SK-N-SH treated with all-trans-retinoic acid at 6 μM for 48 hours (cell line): ENCODE results near the gene ATP2C1.

Experiments used
- ATAC-seq: fragments of 200-7000 bp; cut with Tn5 transposase; 3 replicates; pipeline ENCODE4 v1.9.1; 2020; ENCODE audit warnings: mild to moderate bottlenecking, moderate library complexity
- ARNTL ChIP-seq: fragments of 450-650 bp; formaldehyde crosslinking; IDR thresholded peaks from 2 replicates; pipeline ENCODE4 v1.5.0; 2020; ENCODE audit warnings: low read depth, mild to moderate bottlenecking, moderate library complexity, borderline replicate concordance
- BACH2 ChIP-seq: fragments of 250-450 bp; sonication (Bioruptor Pico); IDR thresholded peaks from 2 replicates; pipeline ENCODE4 v1.9.0; 2021; ENCODE audit warnings: mild to moderate bottlenecking, borderline replicate concordance
- CREB5 ChIP-seq: fragments of 250-450 bp; sonication (Bioruptor Pico); IDR thresholded peaks from 2 replicates; pipeline ENCODE4 v1.5.1; 2020; ENCODE audit warnings: low read depth, mild to moderate bottlenecking, moderate library complexity
- CSDC2 ChIP-seq: fragments of 250-450 bp; sonication (Bioruptor Pico); IDR thresholded peaks from 2 replicates; pipeline ENCODE4 v1.5.0; 2020; ENCODE audit warnings: mild to moderate bottlenecking, moderate library complexity
- CSRNP3 ChIP-seq: fragments of 250-450 bp; sonication (Bioruptor Pico); IDR thresholded peaks from 2 replicates; pipeline ENCODE4 v1.5.1; 2021; ENCODE audit warnings: mild to moderate bottlenecking, moderate library complexity
- ESRRG ChIP-seq: fragments of 250-450 bp; sonication (Bioruptor Pico); IDR thresholded peaks from 2 replicates; pipeline ENCODE4 v1.6.1; 2021; ENCODE audit warnings: mild to moderate bottlenecking
- GLIS3 ChIP-seq: fragments of 250-450 bp; sonication (Bioruptor Pico); IDR thresholded peaks from 2 replicates; pipeline ENCODE4 v1.5.0; 2020; ENCODE audit warnings: mild to moderate bottlenecking, moderate library complexity
- ISL1 ChIP-seq: fragments of 250-450 bp; sonication (Bioruptor Pico); IDR thresholded peaks from 2 replicates; pipeline ENCODE4 v2.1.2; 2022; ENCODE audit warnings: mild to moderate bottlenecking, moderate library complexity
- OSR1 ChIP-seq: fragments of 250-450 bp; sonication (Bioruptor Pico); IDR thresholded peaks from 2 replicates; pipeline ENCODE4 v1.8.0; 2022; ENCODE audit warnings: moderate library complexity, mild to moderate bottlenecking, inconsistent platforms
- POU6F1 ChIP-seq: fragments of 250-450 bp; sonication (Bioruptor Pico); IDR thresholded peaks from 2 replicates; pipeline ENCODE4 v1.8.0; 2021; ENCODE audit warnings: low read depth, mild to moderate bottlenecking, moderate library complexity, borderline replicate concordance
- PPARA ChIP-seq: fragments of 250-450 bp; sonication (Bioruptor Pico); IDR thresholded peaks from 2 replicates; pipeline ENCODE4 v1.5.0; 2020; ENCODE audit warnings: mild to moderate bottlenecking, borderline replicate concordance
- RARB ChIP-seq: fragments of 250-450 bp; sonication (Bioruptor Pico); IDR thresholded peaks from 2 replicates; pipeline ENCODE4 v1.8.0; 2021; ENCODE audit warnings: mild to moderate bottlenecking, moderate library complexity
- SNAI2 ChIP-seq: fragments of 250-450 bp; sonication (Bioruptor Pico); IDR thresholded peaks from 2 replicates; pipeline ENCODE4 v1.5.0; 2020; ENCODE audit warnings: mild to moderate bottlenecking, moderate library complexity
- TCF4 ChIP-seq: fragments of 250-450 bp; sonication (Bioruptor Pico); IDR thresholded peaks from 2 replicates; pipeline ENCODE4 v1.8.0; 2021; ENCODE audit warnings: mild to moderate bottlenecking, moderate library complexity, borderline replicate concordance
- TOX ChIP-seq: fragments of 250-450 bp; sonication (Bioruptor Pico); IDR thresholded peaks from 2 replicates; pipeline ENCODE4 v1.8.0; 2021; ENCODE audit warnings: mild to moderate bottlenecking, moderate library complexity, borderline replicate concordance
- ZC3H10 ChIP-seq: fragments of 250-450 bp; sonication (Bioruptor Pico); IDR thresholded peaks from 2 replicates; pipeline ENCODE4 v1.5.1; 2021; ENCODE audit warnings: mild to moderate bottlenecking, moderate library complexity
- ZFP30 ChIP-seq: fragments of 450-650 bp; formaldehyde crosslinking; IDR thresholded peaks from 2 replicates; pipeline ENCODE4 v1.5.0; 2022; ENCODE audit warnings: mild to moderate bottlenecking, moderate library complexity
- ZNF565 ChIP-seq: fragments of 450-650 bp; formaldehyde crosslinking; conservative IDR thresholded peaks from 2 replicates; pipeline ENCODE4 v1.5.0; 2020; ENCODE audit warnings: low read depth, mild to moderate bottlenecking, moderate library complexity
- ZNF70 ChIP-seq: fragments of 450-650 bp; formaldehyde crosslinking; IDR thresholded peaks from 2 replicates; pipeline ENCODE4 v1.5.0; 2020; ENCODE audit warnings: mild to moderate bottlenecking, moderate library complexity
- ZNF8 ChIP-seq: fragments of 450-650 bp; formaldehyde crosslinking; IDR thresholded peaks from 2 replicates; pipeline ENCODE4 v1.5.0; 2020; ENCODE audit warnings: mild to moderate bottlenecking, moderate library complexity
- TF ChIP-seq, protein P1 (sequence below): fragments of 250-450 bp; sonication (Bioruptor Pico); IDR thresholded peaks from 2 replicates; pipeline ENCODE4 v1.5.0; 2020; ENCODE audit warnings: mild to moderate bottlenecking, moderate library complexity

ATP2C1 gene

GRCh38 chr3:130935761-130936492 lies 42.0 kb downstream of the ATP2C1 start (continued):
- no peak for TF ChIP-seq CSDC2 (CRISPR knock-in tag)
- TF ChIP-seq OSR1 (CRISPR knock-in tag), result no peak
- no peak for TF ChIP-seq ZC3H10 (CRISPR knock-in tag)
- no peak for TF ChIP-seq GLIS3

DNA sequence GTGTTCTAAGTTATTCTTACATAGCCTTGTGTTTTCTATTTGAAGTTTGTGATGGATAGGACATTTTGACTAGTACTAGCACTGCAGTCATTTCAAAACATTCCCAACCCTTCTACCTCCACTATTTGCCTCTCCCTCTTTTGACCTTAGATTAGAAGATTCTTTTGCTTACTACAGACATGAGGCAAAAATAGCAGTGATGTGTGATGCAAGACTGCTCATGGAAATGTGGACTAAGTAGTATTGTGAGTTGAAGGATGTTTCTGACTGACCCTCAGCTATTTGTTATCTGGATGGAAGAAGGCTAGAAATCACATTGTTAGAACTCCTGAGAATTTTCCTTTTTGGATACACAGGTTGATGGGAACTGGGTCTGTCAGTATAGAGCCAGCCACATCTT lies 45.9 kb downstream of the ATP2C1 start:
- TF ChIP-seq CSDC2 (CRISPR knock-in tag) (no peak), POU6F1 (CRISPR knock-in tag) (no peak), BACH2 (CRISPR knock-in tag) (no peak), ESRRG (CRISPR knock-in tag) (no peak), ISL1 (CRISPR knock-in tag) (no peak), ZC3H10 (CRISPR knock-in tag) (no peak), ZNF70 (no peak)
- ATAC-seq, result no peak

DNA sequence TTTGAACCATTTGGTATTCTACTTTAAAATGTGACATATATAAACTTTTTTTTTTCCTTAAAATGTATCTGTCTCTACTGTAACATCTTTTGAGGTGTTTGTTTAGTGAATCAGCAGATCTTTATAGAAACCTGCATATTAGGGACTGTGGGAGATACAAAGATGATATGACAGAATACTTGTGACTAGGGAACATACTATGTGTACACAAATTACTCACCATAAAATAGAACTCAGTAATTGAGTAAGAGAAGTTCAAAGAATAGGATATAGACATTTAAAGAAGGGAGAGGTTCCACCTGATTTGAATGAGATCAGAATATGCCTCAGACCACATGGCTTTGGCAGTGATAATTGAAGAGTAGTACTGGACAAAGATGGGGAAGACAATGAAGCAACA lies 47.9 kb downstream of the ATP2C1 start:
- no peak for ATAC-seq
- TF ChIP-seq ESRRG (CRISPR knock-in tag) (no peak), CREB5 (CRISPR knock-in tag) (no peak), ISL1 (CRISPR knock-in tag) (no peak), TCF4 (CRISPR knock-in tag) (no peak), RARB (CRISPR knock-in tag) (no peak), TOX (CRISPR knock-in tag) (no peak), ZNF8 (no peak), ZFP30 (CRISPR knock-in tag) (no peak)

DNA sequence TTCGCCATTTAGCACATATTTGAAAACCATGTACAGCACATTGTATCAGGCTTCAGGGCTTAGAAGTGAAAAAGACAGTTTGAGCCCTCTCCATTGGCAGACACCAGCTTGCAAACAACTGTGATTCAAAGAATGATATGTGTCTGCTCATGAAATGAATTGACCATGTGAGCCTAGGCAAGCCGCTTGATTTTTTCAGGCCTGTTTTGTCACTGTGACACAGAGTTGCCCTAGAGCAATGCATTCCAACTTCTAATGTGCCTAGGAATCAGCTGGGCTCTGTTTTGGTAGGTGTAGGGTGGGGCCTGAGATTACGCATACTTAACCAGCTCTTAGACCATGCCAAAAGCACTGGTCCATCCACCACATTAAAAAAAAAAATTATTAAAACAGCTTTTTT lies 53.0 kb downstream of the ATP2C1 start:
- TF ChIP-seq BACH2 (CRISPR knock-in tag), result no peak
- no peak for TF ChIP-seq ZNF565 (CRISPR knock-in tag)
- no peak for TF ChIP-seq POU6F1 (CRISPR knock-in tag)
- TF ChIP-seq PPARA (CRISPR knock-in tag), result no peak
- no peak for TF ChIP-seq ESRRG (CRISPR knock-in tag)
- TF ChIP-seq ARNTL (CRISPR knock-in tag), result no peak
- TF ChIP-seq, protein P1, sequence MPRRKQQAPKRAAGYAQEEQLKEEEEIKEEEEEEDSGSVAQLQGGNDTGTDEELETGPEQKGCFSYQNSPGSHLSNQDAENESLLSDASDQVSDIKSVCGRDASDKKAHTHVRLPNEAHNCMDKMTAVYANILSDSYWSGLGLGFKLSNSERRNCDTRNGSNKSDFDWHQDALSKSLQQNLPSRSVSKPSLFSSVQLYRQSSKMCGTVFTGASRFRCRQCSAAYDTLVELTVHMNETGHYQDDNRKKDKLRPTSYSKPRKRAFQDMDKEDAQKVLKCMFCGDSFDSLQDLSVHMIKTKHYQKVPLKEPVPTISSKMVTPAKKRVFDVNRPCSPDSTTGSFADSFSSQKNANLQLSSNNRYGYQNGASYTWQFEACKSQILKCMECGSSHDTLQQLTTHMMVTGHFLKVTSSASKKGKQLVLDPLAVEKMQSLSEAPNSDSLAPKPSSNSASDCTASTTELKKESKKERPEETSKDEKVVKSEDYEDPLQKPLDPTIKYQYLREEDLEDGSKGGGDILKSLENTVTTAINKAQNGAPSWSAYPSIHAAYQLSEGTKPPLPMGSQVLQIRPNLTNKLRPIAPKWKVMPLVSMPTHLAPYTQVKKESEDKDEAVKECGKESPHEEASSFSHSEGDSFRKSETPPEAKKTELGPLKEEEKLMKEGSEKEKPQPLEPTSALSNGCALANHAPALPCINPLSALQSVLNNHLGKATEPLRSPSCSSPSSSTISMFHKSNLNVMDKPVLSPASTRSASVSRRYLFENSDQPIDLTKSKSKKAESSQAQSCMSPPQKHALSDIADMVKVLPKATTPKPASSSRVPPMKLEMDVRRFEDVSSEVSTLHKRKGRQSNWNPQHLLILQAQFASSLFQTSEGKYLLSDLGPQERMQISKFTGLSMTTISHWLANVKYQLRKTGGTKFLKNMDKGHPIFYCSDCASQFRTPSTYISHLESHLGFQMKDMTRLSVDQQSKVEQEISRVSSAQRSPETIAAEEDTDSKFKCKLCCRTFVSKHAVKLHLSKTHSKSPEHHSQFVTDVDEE (CRISPR knock-in tag), result no peak
- TF ChIP-seq OSR1 (CRISPR knock-in tag), result no peak
- TF ChIP-seq SNAI2 (CRISPR knock-in tag), result no peak
- no peak for TF ChIP-seq ZFP30 (CRISPR knock-in tag)
- TF ChIP-seq CREB5 (CRISPR knock-in tag), result no peak
- TF ChIP-seq ZC3H10 (CRISPR knock-in tag), result no peak
- no peak for TF ChIP-seq CSRNP3 (CRISPR knock-in tag)
- no peak for TF ChIP-seq ZNF70
- TF ChIP-seq GLIS3, result no peak
- ATAC-seq, result no peak
